ENCODE measurements around the gene GNS. TPM values are rescaled to one million over a fixed set of nuclear protein-coding genes. Genes with fewer than 3 reads are reported as not detected.

Gene GNS
- polyA plus RNA-seq, 3 donors, result 144 to 162 (median 153) TPM

GRCh38 chr12:64742416-64742815, 16.8 kb downstream of the GNS start:
- no peak for DNase-seq

DNA sequence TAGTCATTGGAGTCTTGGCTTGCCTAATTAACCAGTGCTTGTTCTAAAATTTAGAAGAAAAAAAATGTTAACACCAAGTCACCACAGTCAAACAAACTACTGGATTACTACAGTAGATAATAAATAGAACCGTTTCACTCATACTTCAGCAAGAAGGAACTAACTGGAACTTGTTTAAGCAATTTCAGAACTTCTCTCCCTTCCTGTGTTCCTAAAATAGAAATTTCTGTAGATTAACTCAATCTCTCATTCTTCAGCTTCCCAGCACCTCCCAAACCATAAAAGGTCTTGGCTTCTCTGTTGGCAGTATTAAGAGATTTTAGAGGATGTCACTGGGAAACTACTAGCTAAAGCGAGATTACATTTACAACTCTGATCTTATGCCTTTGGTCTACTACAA, 18.6 kb downstream of the GNS start:
- no peak for DNase-seq

- no peak for DNase-seq
Observed at GRCh38 chr12:64739778-64740177, 19.4 kb downstream of the GNS start.

DNA sequence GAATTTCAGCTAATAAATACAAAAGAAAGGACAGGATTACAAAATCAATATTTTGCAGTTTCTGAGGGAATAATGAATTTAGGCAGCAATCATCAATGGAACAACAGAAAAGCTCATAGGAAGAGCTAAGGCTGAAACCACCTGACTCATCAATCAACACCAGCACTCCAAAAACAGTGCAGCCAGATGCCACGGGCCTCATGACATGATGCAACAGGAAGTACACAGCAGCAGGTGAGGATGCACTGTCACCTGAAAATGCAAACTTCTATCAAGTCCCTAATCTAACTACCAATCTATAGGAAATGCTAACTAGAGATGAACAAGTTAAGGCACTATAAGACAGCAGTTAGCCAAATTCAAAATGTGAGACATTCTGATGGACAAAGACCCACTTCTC, 21.7 kb downstream of the GNS start:
- DNase-seq, result no peak

DNA sequence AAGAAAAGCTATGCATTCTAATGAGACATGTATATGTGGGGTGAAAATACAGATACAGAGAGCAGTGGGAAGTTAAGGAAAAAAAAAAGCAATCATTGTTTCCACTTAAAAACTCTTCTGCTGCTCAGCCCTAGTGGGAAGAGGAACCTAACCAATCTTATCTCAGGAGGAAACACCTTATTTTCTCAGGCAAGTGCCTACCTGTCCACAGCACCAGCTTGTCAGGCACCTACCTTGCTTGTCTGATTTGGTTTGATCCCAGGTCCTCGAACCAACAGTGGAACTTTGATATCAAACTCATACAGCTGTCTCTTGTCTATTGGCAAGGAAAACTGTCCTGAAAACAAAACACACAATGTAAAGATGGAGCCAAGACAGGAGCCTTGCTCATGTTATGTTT, 22.4 kb downstream of the GNS start:
- DNase-seq, result no peak

GRCh38 chr12:64735442-64735841, 23.8 kb downstream of the GNS start:
- no peak for DNase-seq

DNA sequence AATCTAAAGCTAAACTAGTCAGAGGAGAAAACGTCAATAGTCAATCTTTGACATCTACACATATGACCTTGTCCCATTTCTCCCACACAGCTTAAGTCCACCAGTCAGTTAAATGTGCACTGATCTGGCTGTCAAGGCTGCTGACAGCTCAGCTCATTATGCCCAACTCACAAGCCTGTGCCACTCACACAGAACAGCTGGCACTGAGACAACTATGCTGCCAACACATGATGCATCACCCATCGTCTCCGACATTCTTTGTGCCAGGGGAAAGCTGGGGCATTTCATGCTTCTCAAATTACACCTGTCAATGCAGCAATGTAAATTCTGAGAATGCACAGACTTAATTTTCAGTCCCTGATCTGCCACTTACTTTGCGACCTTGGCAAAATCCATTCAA, 25.3 kb downstream of the GNS start:
- peak; percentile 21 for DNase-seq

DNA sequence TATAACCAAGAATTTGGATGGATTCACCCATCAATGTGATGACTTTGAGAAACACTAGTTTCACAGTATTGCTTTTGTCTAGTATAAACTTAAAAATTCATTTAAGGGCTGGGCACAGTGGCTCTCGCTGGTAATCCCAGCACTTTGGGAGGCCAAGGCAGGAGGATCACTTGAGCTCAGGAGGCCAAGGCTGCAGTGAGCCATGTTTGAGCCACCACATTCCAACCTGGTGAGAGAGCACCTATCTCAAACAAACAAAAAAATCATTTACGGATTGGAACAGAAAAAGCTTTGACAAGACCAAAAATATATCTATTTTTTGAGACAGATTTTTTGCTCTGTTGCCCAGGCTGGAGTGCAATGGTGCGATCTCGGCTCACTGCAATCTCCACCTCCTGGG, 27.5 kb downstream of the GNS start:
- no peak for DNase-seq

DNA sequence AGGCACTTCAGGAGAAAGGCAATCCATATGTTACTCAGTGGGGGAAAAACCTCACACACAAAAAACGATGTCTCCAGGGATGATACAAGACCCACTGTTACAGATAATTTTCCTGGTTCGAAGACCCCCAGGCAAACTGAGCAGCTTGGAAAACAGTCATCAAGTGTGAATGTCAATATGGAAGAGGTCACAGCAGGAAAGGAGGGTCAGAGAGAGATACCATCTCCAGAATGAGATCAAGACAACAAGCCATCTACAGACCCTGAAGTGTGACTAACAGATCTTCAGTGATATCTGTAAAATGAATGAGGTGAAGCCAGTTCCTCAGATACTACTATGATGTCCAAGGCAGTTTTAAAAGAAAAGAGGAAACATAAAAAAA, 28.6 kb downstream of the GNS start:
- no peak for DNase-seq

- no peak for DNase-seq
Observed at GRCh38 chr12:64729909-64730587, 29.2 kb downstream of the GNS start.

DNA sequence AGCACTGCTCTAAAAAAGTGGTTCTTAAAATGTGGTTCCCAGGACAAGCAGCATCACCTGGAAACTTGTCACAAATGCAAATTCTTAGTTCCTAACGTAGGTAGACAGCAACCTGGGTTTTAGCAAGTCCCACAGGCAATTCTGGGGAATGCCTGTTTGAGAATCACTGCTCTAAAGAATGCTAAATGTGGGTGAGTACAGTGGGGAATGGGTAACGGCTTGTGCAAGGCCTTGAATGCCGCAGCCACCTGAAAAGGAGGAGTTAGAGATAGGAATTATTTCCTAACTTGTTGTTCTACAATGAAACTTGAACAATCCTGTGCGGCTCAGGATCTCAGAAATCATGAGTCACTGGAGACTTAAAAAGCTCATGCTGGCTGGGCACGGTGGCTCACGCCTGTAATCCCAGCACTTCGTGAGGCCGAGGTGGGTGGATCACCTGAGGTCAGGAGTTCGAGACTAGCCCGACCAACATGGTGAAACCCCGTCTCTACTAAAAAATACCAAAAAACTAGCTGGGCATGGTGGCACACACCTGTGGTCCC, 34.9 kb downstream of the GNS start:
- DNase-seq, result no peak

DNA sequence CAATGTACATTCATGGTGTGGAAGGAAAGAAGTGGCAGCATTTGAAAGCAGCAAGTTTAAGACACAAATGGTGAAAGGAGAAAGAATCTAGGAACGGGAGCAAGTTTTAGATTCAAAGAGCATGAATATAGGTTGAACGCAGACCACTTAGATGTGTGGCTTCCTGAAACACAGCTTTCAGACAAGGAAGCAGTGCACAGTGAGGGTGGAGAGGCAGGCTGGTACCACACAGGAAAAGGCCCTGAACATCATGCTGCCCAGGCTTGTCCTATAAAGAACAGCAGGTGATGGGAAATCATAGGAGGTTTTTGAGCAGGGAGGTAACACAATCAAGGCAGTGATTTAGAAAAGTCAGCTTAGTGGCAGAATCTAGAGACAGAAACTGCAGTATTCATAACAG, 35.6 kb downstream of the GNS start:
- no peak for DNase-seq

DNA sequence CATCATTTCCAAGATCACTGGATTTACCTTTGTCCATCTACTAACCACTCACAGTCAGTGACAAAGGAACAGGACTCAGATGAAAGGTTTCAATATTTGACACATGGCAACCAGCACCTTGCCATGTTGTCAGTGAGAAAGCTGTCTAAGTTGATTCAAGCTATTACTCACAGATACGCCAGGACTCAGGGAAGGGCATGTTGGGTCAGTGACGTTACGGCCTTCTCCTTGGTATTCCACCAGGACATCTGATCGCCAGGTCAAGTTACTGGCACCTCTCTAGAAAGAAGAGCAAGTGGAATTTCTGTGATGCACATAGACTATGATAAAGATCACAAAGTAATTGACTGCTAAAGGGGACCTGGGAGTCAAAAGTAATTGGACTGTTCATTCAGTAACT, 36.4 kb downstream of the GNS start:
- DNase-seq, result no peak

GRCh38 chr12:64720884-64721283, 38.3 kb downstream of the GNS start:
- DNase-seq, result no peak

- no peak for DNase-seq
Observed at GRCh38 chr12:64718649-64719048, 40.6 kb downstream of the GNS start.

GRCh38 chr12:64716839-64717455, 42.3 kb downstream of the GNS start:
- no peak for DNase-seq

DNA sequence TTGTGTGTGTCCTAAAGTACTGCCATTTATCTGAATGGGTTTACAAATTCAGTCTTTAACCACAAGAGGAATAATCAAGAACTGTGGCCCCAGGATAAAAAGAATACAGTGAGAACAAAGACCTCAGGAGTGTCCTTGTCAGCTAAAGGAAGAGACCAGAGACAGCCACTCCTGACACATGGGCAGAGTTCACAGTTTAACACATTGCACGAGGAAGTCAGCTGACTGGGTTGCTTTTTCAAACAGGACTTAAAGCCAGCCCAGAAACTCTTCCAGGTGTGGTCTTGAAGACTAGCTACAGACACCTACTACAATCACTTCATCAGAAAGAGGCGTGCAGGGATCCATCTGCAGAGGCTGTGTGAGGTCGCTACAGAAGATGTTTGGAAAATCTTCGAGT, 42.8 kb downstream of the GNS start:
- DNase-seq, result no peak

GRCh38 chr12:64714551-64714968, 44.6 kb downstream of the GNS start:
- no peak for DNase-seq

GRCh38 chr12:64713376-64713775, 45.8 kb downstream of the GNS start:
- DNase-seq, result no peak

GRCh38 chr12:64709429-64709828, 49.8 kb downstream of the GNS start:
- DNase-seq, result no peak

GRCh38 chr12:64707926-64708325, 51.3 kb downstream of the GNS start:
- DNase-seq, result no peak

- no peak for DNase-seq
Observed at GRCh38 chr12:64707362-64707761, 51.8 kb downstream of the GNS start.

DNA sequence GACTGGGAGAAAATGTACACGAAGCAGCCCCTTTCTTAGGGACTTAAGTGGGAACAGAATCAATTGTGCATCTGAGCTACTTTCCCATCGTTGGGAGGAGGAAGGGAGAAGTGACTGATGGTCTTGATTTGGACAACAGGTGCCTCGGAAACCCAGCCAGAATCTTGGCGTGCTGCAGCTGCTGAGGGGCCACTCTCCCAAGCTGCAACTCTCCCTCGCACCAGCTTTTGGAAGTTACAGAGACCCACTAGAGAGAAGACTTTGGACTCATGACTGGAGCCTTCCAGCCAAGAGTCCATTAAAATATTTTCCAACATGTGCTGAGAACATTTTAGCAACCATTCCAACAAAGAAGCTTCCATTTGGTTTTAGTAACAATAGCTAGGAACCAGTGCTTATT, 52.3 kb downstream of the GNS start:
- no peak for DNase-seq

GRCh38 chr12:64706306-64706705, 52.9 kb downstream of the GNS start:
- no peak for DNase-seq
